DMS153 treated with DMSO at 0.1 percent for 48 hours (cell line): ENCODE data around the gene MARK4.
"Not testable (repeated sequence)": the region's sequence is repeated elsewhere in the genome, so short reads cannot be mapped to it uniquely, and the experiment has no call there.

Experiments used
- DNase-seq: peaks from one replicate; lab custom pipeline; 2025; ENCODE audit not compliant: unreplicated experiment; lab: John Stamatoyannopoulos, UW

Gene MARK4

DNA sequence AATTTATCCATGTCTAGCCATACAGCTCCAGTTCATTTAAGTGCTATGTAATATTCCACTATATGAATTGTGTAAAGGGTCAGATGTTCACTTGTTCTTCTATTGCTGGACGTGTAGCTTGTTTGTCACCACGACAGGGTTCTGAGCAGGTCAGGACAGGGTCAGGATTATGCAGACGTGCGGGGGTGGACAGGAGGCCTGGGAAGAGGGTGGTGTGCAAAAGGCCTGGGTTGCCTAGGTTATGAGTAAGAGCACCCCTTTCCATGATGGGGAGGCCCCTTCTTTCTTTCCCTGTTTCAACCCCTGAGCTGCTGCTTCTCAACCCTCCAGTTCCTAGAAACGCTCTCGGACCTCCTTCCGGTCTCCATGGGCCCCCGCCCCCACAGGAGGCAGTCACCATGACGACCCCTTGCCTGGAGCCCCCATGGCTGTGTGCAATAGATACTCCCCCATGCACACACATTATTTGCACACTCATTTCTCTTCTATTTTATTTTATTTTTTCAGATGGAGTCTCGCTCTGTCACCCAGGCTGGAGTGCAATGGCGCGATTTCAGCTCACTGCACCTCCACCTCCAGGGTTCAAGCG lies 7.8 kb upstream of the MARK4 start:
- DNase-seq: no peak

DNA sequence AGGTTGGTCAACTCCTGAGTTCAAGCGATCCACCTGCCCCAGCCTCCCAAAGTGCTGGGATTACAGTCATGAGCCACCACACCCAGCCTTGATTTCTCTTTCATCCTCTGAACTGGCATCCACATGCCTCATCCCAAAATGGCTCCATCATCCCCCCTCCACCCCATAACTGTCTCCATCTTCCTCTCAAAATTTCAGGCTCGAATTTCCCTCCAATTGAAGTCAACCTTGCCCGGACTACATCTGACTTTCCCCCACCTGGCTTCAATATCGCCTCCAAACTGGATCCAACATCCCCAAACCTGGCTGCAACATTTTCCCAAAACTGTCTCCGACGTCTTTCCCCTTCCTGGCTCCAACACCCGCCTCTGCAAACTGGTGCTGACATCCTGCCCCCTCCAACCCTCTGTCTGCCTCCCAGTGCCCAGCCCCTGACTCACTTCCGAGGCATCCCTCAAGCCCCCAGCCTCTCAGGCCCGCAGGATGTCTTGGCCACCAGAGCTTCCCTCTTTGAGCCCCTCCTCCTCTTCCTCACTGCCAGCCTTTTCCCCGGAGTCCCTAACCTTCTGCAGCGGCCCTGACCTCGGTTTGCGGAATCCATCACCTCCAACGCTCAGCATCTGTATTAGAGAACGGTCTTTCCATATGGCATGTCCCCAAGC lies 6.8 kb upstream of the MARK4 start:
- DNase-seq: no peak

DNA sequence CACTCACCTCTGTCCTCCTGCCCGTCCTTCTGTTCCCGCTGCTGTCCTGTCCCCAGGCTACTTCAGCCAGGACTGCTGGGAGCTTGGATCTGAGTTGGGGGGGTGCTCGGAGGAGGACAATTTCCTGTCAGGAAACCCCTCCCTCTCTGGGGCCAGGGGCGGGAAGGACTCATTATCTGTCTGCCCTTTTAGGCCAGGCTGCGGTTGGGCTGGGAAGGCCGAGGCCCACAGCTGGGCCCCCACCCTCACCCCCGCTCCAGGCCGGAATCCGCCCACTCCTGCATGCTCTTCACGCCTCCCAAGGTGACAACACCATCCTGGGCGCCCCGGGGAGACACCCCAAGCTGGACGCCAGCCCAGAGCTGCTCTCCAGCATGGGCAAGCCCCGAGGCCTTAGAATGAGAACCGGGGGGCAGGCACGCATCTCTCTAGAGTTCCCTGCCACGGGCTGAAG lies 5.7 kb upstream of the MARK4 start, which contains the start of gene EXOC3L2:
Gene EXOC3L2, minus strand, starts transcription at position 74 of the 454 bp plus-strand sequence. CDS start 6,362 bp downstream, outside the sequence.
- DNase-seq: no peak

DNA sequence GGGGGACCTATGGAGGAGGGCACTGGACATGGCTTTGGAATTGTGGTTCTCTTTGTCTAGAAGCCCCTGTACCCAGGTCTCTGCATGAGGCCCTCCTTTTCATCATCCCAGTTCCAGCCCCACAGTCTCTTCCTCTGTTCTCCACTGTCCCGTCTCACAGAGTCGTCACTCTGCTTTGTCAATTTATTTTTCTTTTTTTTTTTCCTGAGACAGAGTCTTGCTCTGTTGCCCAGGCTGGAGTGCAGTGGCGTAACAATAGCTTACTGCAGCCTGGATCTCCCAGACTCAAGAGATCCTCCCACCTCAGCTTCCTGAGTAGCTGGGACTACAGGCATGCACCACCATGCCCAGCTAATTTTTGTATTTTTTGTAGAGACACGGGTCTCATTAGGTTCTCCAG lies 5.2 kb upstream of the MARK4 start:
- DNase-seq: no peak

DNA sequence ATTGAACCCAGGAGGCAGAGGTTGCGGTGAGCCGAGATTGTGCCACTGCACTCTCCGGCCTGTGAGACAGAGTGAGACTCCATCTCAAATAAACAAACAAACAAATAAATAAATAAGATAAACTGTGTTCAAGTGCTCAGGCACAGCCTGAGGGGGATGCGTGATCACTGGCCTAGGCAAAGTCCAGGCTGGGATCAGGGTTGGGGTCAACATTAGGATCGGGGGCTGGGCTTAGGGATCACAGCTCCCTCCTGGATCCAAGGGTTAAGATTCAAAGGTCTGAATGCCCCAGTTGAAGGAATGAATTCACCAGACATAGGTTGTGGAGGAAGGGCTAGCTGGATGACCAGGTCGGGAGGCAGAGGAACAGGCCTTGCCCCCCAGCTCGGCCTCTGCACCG lies 3.9 kb upstream of the MARK4 start:
- no peak for DNase-seq

DNA sequence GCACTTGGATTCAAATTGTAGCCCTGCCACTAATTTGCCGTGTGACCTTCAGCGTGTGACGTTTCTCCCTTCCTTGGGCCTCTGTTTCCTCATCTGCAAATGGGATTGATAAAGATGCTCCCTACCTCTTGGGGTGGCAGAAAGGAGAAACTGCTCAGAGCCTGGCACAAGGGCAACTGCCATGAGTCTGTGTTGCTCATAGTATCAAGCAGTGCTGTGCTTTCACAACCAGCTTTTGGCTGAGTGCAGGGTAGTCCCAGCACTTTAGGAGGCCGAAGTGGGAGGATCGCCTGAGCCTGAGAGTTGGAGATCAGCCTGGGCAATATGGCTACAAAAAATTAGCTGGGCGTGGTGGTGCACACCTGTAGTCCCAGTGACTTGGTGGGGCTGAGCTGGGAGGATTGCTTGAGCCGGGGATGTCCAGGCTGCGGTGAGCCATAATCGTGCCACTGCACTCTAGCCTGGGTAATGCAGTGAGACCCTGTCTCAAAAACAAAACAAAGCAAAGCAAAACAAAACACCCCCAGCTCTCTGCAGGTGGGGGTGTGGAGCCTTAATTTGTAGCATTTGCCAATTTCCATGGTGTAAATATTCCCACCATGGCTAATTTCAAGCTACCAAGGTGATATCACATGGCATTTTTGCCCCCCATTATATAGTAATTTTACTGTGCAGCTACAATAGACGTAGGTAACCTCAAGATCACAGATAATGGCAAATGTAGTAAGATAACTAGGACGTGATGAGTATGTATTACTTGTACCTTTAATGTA lies 1.6 kb upstream of the MARK4 start:
- DNase-seq: no peak

DNA sequence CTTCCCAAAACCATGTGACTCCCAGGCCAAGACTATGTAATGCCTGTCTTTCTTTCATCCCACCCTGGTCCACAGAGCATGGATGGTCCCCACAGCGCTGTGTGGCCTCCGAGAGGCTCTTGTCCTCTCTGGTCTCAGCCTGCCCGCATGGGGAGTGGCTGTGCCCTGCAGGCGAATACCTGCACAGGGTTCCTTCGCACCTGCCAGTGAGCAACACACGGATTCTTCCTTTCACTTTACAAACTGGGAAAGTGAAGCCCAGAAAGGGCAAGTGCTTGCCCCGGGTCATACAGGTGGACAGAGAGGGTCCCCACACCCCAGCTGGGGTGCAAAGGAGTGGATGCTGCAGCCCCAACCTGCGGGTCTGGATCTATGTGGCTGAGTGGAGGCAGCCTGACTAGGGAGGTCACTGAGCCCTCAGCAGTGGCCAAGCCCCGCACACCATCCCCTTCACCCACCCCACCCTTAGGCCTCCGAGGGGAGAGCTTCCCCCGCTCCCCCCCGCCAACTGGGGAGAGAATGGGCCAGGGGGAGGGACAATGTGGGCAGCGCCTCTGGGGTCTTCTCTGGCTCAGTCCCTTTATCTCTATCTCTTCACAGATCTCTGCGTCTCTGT lies 747 bp upstream of the MARK4 start:
- no peak for DNase-seq

DNA sequence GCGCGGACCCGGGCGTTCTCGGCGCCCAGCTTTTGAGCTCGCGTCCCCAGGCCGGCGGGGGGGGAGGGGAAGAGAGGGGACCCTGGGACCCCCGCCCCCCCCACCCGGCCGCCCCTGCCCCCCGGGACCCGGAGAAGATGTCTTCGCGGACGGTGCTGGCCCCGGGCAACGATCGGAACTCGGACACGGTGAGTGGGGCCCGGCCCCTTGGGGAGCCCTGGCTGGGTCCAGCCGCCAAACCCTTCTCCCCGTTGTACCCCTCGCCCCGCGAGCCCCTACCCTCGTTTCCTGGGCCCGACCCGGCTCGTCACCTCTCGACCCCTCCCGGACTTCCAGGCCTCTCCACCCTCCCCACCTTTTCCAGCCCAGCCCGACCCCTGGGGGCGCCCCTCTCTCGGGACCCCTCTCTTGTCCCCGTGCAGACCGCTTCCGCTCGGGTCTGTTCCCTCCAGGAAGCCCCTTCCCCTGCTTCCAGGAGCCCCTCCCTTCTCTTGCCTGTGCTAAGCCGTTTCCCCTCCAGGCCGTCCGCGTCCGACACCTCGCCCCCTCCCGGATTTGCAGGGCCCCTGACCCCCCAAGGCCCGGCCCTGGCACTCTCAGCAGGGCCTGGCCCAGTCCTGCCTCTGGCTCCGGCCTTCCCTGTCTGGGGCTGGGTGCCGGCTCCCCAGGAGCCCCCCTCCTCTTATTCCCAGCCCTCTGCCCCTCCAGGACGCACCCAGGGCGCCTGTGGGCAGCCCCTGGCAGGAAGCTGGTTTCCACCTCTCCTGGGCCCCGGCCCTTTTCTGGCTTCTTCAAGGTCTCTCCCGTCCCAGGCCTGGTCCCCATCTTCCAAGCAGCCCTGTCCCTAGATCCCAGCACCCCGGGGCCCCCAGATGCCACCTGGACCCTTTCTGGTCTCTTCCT lies 632 bp downstream of the MARK4 start:
- no peak for DNase-seq

DNA sequence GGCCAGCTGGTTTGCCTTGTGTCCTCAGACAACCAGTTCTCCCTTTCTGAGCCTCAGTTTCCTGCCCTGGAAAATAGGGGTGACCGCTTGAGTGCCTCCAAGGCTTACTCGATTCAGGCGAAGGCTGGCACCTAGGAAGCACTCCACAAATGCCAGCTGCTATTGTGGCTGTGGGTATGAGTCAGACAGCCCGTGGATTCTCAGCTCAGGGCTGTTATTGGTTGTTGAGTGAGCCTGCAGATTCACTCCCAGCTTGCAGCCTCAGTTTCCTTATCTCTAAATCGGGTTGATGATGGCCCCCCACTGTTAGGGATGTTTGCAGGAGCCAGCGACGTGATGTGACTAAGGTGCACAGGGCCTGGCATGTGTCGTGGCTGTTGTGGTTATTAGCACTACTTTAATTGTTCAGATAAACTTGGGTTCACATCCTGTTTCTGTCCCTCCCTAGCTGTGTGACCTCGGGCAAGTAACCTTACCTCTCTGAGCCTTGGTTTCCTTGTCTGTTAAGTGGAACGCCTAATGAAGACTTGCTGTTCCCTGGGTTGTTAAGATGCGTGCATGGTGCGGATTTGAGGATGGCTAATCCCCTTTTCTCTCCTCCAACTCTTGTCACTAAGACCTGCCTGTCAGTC lies 2.4 kb downstream of the MARK4 start:
- DNase-seq: no peak

DNA sequence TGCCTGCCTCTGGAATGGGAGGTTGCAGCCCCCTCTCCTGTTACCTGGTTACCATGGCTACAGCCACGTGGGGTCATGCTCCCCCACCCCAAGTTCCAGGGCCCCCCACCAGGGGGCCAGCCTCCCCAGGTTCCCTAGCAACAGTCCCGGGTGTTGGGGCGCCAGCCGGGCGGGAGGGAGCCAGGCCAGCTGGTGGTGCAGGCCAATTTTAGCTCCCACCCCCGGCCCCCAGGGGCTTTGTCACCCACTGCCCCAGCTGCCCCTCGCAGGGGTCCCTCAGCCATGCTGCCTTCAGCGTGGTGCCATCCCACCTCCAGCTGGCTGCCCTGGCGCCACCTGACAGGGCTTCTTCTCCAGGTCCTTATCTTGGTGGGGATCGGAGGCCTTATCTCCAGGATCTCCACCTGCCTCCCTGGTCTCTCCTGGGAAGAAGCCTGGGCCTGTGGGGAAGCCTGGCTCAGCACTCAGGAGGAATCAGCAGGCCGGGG lies 3.0 kb downstream of the MARK4 start:
- no peak for DNase-seq

DNA sequence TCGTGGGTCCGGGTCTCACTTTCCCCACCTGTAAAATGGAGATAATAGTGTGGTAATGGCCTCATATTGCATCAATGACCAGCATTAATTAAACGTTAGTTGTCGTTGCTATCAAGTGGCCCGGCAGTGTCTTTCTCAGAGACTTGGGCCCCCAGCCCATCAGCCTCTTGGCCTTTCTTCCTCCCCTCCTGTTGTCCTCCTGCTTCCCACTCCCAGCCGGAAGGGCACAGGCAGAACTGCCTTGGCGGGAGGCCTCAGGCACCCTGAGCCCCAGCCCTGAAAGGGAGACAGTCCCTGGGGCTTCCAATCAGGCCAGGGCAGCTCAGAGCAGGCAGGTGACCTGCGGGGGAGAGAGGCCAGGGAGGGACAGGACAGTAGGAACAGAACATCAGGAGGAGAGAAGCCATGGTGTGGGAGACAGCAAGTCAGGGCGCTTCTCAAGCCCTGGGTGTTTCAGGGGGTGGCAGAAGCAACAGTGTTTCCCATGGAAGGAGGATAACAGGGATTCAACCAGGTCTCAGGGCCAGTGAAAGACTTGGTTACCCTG lies 4.6 kb downstream of the MARK4 start:
- no peak for DNase-seq

DNA sequence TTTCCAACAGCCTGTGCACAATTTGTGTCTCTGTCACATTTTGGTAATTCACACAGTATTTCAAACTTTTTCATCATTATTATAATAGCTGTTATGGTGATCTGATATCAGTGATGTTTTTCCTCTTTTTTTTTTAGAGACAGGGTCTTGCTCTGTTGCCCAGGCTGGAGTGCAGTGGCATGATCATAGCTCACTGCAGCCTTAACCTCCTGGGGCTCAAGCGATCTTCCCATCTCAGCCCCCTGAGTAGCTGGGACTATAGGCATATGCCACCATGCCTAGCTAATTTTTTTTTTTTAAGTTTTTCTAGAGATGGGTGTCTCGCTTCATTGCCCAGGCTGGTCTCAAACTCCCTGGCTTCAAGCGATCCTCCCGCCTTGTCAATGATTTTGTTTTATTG lies 5.8 kb downstream of the MARK4 start:
- DNase-seq: no peak

DNA sequence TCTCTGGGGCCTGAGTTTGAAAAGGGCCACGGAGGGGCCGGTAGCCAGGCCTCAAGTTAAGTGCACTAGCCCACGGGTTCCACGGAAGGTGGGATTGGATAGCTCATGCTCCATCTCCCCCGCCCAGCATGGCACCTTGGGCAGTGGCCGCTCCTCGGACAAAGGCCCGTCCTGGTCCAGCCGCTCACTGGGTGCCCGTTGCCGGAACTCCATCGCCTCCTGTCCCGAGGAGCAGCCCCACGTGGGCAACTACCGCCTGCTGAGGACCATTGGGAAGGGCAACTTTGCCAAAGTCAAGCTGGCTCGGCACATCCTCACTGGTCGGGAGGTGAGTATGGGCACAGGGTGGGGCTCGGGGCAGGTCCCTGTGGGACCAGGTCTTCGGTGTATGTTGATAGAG lies 7.8 kb downstream of the MARK4 start:
- no peak for DNase-seq

DNA sequence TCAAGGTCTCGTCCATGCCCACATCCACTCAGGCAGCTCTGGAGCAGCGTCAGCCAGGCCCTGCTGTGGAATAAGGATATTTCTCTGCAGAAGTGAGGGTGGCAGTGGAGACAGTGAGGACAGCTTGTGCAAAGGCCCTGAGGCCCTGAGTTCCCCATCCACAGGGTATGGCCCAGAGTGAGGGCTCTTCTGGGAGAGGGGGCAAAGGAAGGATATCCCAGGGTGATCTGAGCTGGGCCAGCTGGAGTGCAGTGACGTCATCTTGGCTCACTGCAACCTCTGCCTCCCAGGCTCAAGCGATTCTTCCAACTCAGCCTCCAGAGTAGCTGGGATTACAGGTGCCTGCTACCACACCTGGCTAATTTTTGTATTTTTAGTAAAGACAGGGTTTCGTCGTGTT lies 11.5 kb downstream of the MARK4 start:
- no peak for DNase-seq

DNA sequence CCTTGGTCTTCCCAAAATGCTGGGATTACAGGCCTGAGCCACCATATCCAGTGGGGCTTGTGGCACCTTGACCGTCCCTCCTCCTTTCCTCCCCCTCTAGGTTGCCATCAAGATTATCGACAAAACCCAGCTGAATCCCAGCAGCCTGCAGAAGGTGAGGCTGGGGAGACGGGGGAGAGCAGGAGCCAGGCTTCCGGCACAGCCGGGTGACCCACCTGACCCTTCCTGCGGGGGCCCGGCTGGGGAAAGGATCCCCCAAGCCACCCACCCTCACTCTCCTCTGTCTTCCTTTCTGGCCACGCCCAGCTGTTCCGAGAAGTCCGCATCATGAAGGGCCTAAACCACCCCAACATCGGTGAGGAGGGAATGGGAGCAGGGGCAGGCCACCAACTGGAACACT lies 11.9 kb downstream of the MARK4 start:
- DNase-seq: no peak

DNA sequence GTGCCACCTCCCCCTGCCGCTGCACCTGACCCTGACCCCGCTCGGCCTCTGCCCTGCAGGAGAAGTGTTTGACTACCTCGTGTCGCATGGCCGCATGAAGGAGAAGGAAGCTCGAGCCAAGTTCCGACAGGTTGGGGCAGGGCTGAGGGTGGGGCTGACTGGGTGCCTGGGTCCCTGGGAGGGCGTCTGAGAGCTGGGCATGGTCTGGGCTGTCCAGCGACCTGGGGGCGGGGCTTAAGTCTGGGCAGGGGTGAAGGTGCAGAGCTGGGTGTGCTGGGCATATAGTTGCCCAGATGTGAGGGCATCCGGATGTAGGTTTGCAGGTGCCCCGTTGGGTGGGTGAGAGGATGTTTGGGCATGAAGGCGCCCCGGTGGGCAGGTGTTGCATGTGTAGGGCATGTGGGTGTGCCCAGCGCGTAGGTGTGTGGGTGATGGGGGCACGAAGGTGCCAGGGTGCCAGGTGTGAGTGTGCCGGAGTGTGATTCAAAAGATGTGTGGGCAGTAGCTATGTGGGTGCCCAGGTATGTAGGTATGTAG lies 13.8 kb downstream of the MARK4 start:
- DNase-seq: no peak

DNA sequence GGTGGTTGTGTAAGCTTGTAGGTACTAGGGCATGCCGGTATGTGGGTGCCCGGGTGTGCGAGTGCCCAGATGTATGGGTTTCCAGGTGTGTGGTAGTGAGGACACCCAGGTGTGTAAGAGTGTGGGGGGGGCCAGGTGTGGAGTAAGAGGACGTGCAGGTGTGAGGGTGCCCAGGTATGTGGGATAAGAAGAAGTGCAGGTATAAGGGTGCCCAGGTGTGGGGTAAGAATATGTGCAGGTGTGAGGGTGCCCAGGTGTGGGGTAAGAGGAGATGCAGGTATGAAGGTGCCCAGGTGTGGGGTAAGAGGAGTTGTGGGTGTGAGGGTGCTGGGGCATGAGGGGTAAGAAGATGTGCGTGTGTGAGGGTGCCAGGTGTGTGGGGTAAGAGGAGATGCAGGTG lies 14.3 kb downstream of the MARK4 start:
- no peak for DNase-seq

DNA sequence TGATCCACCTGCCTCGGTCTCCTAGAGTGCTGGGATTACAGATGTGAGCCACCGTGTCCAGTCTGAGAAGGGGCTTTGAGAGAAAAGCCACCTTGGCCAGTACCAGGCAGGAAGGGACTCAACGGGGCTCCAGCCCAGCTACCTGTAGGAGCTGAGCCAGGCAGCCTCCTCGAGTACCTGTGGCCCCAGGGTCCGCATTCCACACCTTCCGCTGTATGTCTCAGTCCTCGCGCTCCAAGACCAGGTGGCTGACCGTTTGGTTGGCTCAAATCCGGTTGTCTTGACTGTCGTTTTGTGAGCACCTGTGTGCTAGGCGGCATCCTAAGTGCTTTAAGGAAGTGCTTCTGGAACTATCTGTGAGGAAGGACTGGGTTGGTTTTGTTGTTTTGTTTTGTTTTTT lies 16.2 kb downstream of the MARK4 start:
- DNase-seq: no peak

DNA sequence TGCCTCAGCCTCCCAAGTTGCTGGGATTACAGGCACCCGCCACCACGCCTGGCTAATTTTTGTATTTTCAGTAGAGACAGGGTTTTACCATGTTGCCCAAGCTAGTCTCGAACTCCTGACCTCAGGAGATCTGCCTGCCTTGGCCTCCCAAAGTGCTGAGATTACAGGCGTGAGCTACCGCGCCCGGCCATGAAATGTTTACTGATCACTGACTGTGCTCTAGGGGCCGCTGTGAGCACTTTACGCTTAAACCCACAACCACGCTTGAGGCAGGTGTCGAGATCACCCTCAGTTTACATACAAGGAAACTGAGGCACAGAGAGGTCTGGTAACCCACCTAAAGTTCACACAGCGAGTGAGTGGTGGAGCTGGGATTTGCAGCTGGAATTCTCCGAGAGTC lies 18.9 kb downstream of the MARK4 start:
- DNase-seq: not testable (repeated sequence)
